ENCODE measurements around the gene SYT17.

- TF ChIP-seq POLR2A (IDR thresholded peaks at IDR 0.05) (no peak), CTCF (IDR thresholded peaks at IDR 0.05) (no peak), POLR2AphosphoS5 (IDR thresholded peaks at IDR 0.05) (no peak)
Measured at GRCh38 chr16:19240494-19240893, 72.5 kb downstream of the SYT17 start.
